Stimulated activated CD4-positive, alpha-beta T cell treated with anti-CD3 and anti-CD28 coated beads, Interleukin-4, amount 100 ng/mL, for 24 hours (primary cell): ENCODE data around the gene PAK4.
"Not testable (repeated sequence)": the region's sequence is repeated elsewhere in the genome, so short reads cannot be mapped to it uniquely, and the experiment has no call there.

ENCODE experiments used
- DNase-seq: peaks from one replicate; pipeline ENCODE4 v3.0.0-alpha.2; 2020

The PAK4 gene

GRCh38 chr19:39125554-39126311 is at the start of gene PAK4:
PAK4 (plus strand) TSS chr19:39125786; CDS start chr19:39169554, 43,768 bp downstream.
- peak; percentile 99 for DNase-seq

DNA sequence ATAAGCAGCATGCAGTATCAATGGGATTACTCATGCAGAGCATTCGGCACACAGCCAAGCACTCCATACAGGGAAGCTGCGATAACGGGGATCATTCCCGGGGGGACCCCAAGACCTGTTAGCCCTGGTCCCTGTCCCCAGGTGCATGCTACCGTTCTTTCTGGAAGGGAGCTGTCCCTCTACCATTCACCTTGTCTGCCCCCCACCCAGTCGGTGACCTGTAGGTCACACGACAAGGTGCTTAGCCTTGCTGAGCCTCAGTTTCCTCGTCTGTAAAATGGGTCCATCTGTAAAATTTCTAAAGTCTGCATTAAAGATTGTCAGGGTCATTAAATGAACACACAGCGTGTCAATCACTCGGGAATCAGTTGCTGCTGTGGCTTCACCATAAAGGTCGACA is 48.3 kb upstream of the PAK4 start:
- DNase-seq, result no peak

DNA sequence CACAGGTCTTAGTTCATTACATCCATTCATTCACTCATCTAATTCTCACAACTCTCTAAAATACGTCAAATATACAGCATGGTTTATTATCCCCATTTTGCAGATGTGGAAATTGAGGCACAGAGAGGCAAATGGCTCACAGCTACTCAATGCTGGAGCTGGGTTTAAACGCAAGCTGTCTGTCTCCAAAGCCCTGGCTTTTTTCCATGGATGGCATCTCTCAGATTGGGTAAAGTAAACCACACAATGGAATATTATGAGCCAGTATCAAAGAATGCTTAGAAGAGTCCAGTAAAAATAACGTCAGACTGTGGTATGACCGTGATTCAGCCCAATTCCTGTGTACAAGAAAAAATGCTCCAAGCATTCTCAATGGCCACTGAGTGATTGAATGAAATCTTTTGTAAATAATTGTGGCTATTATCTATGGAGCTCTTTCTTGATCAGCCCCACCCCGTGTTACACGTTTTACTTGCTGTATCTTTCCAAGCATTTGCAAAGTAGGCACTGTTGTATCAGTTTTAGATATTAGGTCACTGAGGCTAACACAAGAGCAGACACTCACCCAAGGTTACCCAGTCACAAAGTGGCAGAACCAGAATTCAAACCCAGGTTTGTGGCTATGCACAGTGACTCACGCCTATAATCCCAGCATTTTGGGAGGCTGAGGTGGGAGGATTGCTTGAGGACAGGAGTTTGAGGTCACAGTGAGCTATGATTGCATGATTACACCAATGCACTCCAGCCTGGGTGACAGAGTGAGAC is 47.0 kb upstream of the PAK4 start:
- no peak for DNase-seq

GRCh38 chr19:39080431-39080830 is 45.2 kb upstream of the PAK4 start:
- no peak for DNase-seq

- DNase-seq, result no peak
Measured at GRCh38 chr19:39082167-39082566, 43.4 kb upstream of the PAK4 start.

DNA sequence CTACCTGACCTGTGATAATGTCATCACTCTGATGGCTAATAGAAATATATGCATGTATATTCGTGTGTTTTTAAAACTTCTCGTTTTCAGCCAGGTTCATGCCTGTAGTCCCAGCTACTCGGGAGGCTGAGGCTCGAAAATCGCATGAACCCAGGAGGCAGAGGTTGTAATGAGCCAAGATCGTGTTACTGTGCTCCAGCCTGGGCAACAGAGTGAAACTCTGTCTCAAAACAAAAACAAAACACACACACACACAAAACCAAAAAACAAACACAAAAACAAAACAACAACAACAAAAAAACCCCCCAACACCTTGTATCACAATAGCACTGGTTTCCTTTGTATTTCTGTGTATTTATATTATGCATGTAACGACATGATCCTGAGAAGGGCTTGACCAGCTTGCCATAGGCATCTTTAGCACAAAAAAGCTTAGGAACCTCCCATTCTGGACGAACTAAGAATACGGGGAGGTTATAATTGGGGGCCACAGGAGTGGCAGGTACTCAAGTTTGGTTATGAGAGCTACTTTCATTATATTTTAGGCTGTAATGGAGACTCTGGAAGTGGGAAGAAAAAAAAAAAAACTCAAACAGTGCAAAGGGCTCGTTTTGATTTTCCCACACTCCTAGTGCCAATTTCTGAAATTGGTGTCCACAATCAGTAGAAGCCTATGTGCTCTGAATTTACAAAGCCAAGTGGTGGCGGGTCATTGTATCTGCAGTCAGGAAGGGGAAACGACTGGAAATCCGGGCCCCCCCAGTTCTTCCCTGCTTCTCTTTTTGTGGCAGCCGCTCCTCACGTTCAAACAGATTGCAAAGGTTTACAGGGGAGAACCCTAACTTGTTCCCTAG is 42.6 kb upstream of the PAK4 start:
- DNase-seq, result no peak

- DNase-seq, result no peak
Measured at GRCh38 chr19:39083599-39083982, 42.0 kb upstream of the PAK4 start.

GRCh38 chr19:39083983-39084731 is 41.4 kb upstream of the PAK4 start, which contains the start of gene ACP7:
ACP7 (plus strand) TSS chr19:39084368; CDS start chr19:39085270, 902 bp downstream.
- DNase-seq, result peak; percentile 11

GRCh38 chr19:39084732-39085080 is 40.9 kb upstream of the PAK4 start:
- no peak for DNase-seq

DNA sequence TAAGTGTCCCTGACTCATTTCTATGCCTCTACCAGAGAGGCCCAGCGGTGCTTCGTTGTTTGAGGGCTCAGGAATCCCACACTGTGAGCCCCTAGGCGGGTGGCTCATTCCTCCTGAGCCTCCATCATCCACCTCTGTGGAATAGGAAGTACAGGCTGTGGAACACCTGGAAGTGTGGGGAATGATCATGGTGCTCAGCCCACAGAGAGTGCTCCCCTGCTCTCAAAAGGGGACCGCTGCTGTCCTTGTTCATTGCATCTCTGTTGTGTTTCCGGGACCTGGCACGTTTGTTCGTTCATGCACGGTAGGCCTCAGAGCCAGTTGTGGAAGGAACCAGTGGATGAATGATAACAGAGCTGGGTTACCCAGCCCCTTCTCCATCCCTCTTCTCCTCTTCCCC is 40.2 kb upstream of the PAK4 start:
- no peak for DNase-seq

- DNase-seq, result no peak
Measured at GRCh38 chr19:39086386-39086785, 39.2 kb upstream of the PAK4 start.

DNA sequence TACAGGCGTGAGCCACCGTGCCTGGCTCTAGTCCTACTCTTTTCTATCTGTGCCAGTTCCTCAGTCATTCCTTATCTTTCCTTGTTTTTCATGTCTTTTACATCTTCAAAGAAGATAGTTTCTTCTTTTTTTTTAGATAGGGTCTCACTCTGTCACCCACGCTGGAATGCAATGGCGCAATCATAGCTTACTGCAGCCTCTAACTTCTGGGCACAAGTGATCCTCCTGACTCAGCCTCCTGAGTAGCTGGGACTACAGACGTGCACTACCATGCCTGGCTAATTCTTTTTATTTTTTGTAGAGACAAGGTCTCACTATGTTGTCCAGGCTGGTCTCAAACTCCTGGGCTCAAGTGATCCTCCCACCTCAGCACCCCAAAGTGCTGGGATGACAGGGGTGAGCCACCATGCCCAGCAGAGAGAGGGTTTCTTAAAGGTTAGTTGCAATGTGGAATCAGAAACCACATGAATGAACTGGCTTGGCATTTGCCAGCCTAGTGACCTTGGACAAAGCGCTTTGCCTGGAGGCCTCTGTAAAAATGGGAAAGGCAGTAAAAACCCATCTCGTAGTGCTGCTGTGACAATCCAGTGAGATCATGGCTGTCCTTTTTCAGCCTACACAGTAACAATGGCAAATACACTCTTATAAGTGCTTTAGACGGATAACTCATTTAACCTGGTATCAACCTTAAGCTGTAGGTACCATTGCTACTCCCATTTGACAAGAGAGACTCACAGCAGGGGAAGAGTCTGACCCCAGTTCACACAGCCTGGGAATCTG is 37.5 kb upstream of the PAK4 start:
- no peak for DNase-seq

DNA sequence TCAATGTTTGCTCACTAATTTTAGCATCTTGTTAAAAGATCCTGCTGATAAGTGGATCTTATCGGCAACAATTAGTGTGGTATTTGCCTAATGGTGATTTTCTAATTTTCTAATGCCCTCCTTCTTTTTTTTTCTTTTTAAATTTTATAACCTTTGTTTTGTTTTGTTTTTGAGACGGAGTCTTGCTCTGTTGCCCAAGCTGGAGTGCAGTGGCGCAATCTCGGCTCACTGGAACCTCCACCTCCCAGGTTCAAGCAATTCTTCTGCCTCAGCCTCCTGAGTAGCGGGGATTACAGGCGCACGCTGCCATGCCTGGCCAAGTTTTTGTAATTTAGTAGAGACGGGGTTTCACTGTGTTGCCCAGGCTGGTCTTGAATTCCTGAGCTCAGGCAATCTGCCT is 35.6 kb upstream of the PAK4 start:
- DNase-seq, result not testable (repeated sequence)

DNA sequence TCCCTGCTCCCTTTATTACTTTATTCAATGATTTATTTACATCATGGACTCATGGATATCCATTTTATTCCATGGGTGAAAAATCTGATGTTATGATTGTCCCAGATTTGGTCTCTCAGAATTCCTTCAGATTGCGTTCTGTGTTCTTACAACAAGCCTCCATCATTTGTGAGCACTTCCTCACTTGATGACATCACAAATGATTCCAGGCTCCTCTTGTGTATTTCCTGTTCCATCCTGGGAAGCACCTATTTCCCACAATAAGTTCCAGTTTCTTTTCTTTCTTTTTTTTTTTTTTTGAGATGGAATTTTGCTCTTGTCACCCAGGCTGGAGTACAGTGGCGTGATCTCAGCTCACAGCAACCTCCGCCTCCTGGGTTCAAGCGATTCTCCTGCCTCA is 34.7 kb upstream of the PAK4 start:
- DNase-seq, result no peak

DNA sequence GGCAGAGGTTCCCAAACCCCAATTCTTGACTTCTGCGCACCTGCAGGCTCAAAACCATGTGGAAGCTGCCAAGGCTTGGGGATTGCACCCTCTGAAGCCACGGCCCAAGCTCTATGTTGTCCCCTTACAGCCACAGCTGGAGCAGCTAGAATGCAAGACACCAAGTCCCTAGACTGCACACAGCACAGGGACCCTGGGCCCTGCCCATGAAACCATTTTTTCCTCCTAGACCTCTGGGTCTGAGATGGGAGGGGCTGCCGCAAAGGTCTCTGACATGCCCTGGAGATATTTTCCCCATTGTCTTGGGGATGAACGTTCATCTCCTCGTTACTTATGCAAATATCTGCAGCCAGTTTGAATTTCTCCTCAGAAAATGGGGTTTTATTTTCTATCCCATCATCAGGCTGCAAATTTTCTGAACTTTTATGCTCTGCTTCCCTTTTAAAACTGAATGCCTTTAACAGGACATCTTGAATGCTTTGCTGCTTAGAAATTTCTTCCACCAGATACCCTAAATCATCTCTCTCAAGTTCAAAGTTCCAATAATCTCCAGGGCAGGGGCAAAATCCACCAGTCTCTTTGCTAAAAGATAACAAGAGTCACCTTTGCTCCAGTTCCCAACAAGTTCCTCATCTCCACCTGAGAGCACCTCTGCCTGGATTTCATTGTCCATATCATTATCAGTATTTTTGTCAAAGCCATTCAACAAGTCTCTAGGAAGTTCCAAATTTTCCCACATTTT is 29.6 kb upstream of the PAK4 start:
- DNase-seq, result not testable (repeated sequence)

DNA sequence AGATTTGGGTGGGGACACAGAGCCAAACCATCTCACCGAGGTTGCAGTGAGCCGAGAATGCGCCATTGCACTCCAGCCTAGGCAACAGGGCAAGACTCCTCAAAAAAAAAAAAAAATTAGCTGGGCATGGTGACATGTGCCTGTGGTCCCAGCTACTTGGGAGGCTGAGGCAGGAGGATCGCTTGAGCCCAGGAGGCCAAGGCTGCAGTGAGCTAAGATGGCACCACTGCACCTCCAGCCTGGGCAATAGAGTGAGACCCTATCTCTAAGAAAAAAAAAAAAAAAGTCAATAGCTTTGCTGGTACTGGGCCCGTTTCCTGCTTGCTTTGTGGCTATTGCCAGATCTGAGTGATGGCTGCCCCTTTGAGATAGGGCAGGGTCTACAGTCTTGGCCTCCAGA is 28.3 kb upstream of the PAK4 start:
- no peak for DNase-seq

DNA sequence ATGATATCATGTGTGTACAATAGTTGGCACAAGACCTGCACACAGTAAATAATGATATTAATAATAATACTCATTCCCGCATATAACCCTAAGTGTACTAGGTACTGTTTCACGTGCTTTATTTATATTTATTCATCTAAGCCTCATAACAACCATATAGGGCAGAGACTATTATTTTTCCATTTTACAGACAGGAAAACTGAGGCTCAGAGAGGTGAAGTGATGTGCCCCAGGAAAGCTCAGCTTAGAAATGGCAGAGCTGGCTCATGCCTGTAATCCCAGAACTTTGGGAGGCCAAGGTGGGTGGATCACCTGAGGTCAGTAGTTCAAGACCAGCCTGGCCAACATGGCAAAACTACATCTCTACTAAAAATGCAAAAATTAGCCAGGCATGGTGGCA is 27.9 kb upstream of the PAK4 start:
- DNase-seq, result no peak

DNA sequence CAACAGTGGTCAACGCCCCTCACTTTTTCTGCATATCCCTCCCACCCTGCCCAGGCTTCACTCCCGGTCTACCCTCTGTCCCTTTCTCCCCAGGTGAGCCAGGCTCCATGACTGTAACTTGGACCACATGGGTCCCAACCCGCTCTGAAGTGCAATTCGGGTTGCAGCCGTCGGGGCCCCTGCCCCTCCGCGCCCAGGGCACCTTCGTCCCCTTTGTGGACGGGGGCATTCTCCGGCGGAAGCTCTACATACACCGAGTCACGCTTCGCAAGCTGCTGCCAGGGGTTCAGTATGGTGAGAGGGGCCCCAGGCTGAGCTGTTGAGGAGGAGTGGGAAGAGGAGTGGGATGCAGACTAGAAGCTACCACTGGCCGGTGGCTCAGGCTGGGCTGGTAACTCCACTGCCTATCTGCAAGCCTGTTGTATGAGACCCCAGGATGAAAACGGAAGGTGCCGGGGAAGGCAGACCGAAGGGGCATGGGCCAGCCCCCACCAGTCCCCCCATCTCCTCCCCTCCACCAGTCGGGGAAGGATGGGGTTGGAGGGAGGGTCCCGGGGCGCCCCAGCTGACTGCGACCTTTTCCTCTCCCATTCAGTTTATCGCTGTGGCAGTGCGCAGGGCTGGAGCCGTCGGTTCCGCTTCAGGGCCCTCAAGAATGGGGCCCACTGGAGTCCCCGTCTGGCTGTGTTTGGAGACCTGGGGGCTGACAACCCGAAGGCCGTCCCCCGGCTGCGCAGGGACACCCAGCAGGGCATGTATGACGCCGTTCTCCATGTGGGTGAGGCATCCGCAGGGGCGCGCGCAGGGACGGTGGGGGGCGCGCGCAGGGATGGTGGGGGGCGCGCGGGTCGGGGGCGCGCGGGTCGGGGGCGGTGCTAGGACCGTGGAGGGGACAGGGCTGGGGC is 27.0 kb upstream of the PAK4 start:
- no peak for DNase-seq

- no peak for DNase-seq
Measured at GRCh38 chr19:39099341-39099740, 26.2 kb upstream of the PAK4 start.
